NCI-H1105 (cell line): ENCODE data around the gene RNF41.

Experiments used
- DNase-seq: peaks from one replicate; lab custom pipeline; 2025; lab: John Stamatoyannopoulos, UW

Gene RNF41

GRCh38 chr12:56152756-56153677 is 68.7 kb downstream of the RNF41 start:
- no peak for DNase-seq
